Ovary (tissue), 9 donors: ENCODE data around the gene VAMP1. TPM values are rescaled to one million over a fixed set of nuclear protein-coding genes. Genes with fewer than 3 reads are reported as not detected.
A peak's percentile ranks its signal among the peaks of the same experiment; 100 is the strongest.

ENCODE experiments used
- DNase-seq, 5 donors: peaks; one replicate each; pipeline ENCODE4 v3.0.0-alpha.2; 2019 to 2020
- H3K27ac ChIP-seq, 2 donors: fragments of 200-600 bp; one replicate each; pipeline versions ENCODE4 v1.5.1 to v1.8.0; 2019 to 2022
- H3K27me3 ChIP-seq: fragments of 200-600 bp; one replicate; pipeline ENCODE4 v1.8.0; 2022
- H3K36me3 ChIP-seq: fragments of 200-600 bp; sonication (generic); one replicate; pipeline ENCODE4 v1.5.1; 2019
- H3K4me1 ChIP-seq: one replicate; pipeline ENCODE4 v1.8.1; 2013; ENCODE audit warnings: mild to moderate bottlenecking, moderate library complexity; ENCODE audit not compliant: insufficient read depth
- H3K4me3 ChIP-seq: fragments of 200-600 bp; sonication (generic); one replicate; pipeline ENCODE4 v1.5.1; 2017
- H3K9me3 ChIP-seq, 2 donors: fragments of 200-600 bp in 1 of 2; sonication (generic) in 1 of 2; one replicate each; pipeline versions ENCODE4 v1.5.1 to v1.8.1; 2013 to 2019; ENCODE audit warnings: mild to moderate bottlenecking in 1 of 2, moderate library complexity in 1 of 2
- CTCF ChIP-seq, 3 donors: fragments of 450-650 bp in 2 of 3; fragments of 200-600 bp in 1 of 3; IDR thresholded peaks; one replicate each; pipeline versions ENCODE4 v1.5.1 to v1.8.0; 2016 to 2022; ENCODE audit warnings: antibody characterized with exemption in 3 of 3, mild to moderate bottlenecking in 1 of 3
- EP300 ChIP-seq: sonication (generic); formaldehyde crosslinking; IDR thresholded peaks from one replicate; pipeline ENCODE4 v1.6.1; 2017; ENCODE audit warnings: antibody characterized with exemption
- POLR2A ChIP-seq: fragments of 450-650 bp; IDR thresholded peaks from one replicate; pipeline ENCODE4 v1.6.1; 2017; ENCODE audit warnings: antibody characterized with exemption, mild to moderate bottlenecking, moderate library complexity
- WGBS, 3 donors: extraction: QIAGEN DNeasy Blood & Tissue Kit in 1 of 3; methylation state at CpG; one replicate each; pipeline versions ENCODE4 v1.1.5 to v1.1.7; 2013 to 2017; 5-methylcytosine and 5-hydroxymethylcytosine counted together
- intact Hi-C, 4 donors: fragments of 100-400 bp; cut with DNase I; formaldehyde crosslinking; loops; one replicate each; pipeline versions ENCODE4 v1.11.0 to v1.15.1; 2022 to 2023
- polyA plus RNA-seq, 2 donors: library from polyadenylated mRNA; stranded (reverse); fragments of 200-250 nt in 1 of 2; fragments of 350-450 nt in 1 of 2; fragmentation: Illumina TruSeq in 1 of 2; extraction: RNeasy Lipid Tissue Mini Kit (QIAGEN cat#74804) in 1 of 2; gene quantifications; one replicate each; pipeline ENCODE4 v1.2.3, GENCODE V29; 2013 to 2014
- total RNA-seq, 7 donors: library from RNA; depleted of rRNA in 2 of 7; stranded (reverse); fragments of >200 nt in 2 of 7; fragmentation: NEBNext Ultra II Directional in 3 of 7; extraction: Animal tissue kit (Norgen Biotek cat#: 25700) in 3 of 7; gene quantifications; one replicate each; pipeline versions ENCODE4 v1.1.0 to v1.2.4, GENCODE V29; 2016 to 2023
- donor health status: DM: no; HTN: no; CAD: no; lungs with moderate emphysema.
- donor health status: DM: no; HTN: no; CAD: no.
- donor health status: Bipolar disorder and iron deficiency.
- donor health status: DM: yes; HTN: yes; CAD: no.
- donor health status: DM: no; HTN: no; CAD: no.
- donor health status: DM: yes; HTN: yes; CAD: no.

Gene VAMP1
- total and polyA plus RNA-seq, 9 donors: 2.5 to 11.9 (median 5.8) TPM

GRCh38 chr12:6458281-6459003 is 12.0 kb downstream of the VAMP1 start:
- Histone ChIP-seq H3K36me3 (no peaks in the 10 kb centered on the region), H3K27ac (no peak overlapping the region), H3K4me1 (no peaks in the 10 kb centered on the region), H3K9me3 (no peaks in the 10 kb centered on the region), H3K4me3 (no peak overlapping the region), H3K27me3 (no peaks in the 10 kb centered on the region)
- DNase-seq: no peak
- 89 to 92% (median 91%) methylated on average over 14 of the region's 14 CpGs for WGBS, 3 donors
- intact Hi-C loops: no loop called here
- TF ChIP-seq POLR2A: no peak
- TF ChIP-seq EP300: no peak
- TF ChIP-seq CTCF (IDR thresholded peaks at IDR 0.05): no peak

DNA sequence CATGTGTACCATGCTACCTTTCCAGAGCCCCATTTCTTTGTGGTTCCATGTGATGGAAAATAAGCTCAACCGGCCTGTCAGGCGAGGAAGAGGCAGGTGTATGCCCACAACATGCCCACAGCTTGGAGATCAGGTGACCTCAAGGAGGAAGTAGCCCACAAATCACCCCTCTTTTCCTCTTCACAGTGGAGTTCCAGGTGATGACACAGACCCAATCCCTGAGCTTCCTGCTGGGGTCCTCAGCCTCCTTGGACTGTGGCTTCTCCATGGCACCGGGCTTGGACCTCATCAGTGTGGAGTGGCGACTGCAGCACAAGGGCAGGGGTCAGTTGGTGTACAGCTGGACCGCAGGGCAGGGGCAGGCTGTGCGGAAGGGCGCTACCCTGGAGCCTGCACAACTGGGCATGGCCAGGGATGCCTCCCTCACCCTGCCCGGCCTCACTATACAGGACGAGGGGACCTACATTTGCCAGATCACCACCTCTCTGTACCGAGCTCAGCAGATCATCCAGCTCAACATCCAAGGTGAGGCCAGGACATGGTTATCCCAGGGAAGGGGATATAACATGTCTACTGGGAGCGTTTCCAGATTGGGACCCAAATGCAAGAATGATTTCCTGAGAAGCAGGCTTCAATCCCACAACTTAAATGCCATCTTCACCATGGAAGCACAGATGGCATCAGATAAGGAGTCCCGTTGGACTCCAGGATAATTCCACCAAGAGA is 13.1 kb downstream of the VAMP1 start:
- no peak overlapping the region for H3K4me3 ChIP-seq
- H3K36me3 ChIP-seq: no peaks in the 10 kb centered on the region
- no peaks in the 10 kb centered on the region for H3K9me3 ChIP-seq
- TF ChIP-seq CTCF (IDR thresholded peaks at IDR 0.05) (no peak), EP300 (no peak), POLR2A (no peak)
- H3K4me1 ChIP-seq: peaks cover 3% of the 10 kb centered on the region
- intact Hi-C loops: no loop called here
- no peaks in the 10 kb centered on the region for H3K27me3 ChIP-seq
- no peak for DNase-seq
- no peak overlapping the region for H3K27ac ChIP-seq
- 86 to 89% (median 88%) methylated on average over 12 of the region's 12 CpGs for WGBS, 3 donors

DNA sequence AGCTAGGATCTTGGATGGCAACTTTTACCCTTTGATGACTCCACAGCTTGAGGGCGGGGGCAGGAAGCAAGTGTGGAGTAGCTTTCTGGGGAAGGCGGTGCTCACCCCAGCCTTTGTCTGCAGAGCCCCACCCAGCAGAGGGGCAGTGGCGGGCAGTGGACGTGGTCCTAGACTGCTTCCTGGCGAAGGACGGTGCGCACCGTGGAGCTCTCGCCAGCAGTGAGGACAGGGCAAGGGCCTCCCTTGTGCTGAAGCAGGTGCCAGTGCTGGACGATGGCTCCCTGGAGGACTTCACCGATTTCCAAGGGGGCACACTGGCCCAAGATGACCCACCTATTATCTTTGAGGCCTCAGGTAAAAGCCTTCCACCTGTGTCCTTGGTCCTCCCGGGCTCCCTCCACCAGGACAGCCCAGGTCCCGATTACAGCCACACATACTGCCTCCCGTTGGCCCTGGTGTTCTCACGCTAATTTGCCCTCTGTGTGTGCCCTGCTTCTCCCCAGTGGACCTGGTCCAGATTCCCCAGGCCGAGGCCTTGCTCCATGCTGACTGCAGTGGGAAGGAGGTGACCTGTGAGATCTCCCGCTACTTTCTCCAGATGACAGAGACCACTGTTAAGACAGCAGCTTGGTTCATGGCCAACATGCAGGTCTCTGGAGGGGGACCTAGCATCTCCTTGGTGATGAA is 17.4 kb downstream of the VAMP1 start:
- Histone ChIP-seq H3K4me3 (peak overlapping the region; percentile 59), H3K27ac (peak overlapping the region in 1 of 2 donors; percentile 94), H3K9me3 (no peaks in the 10 kb centered on the region), H3K36me3 (no peaks in the 10 kb centered on the region), H3K27me3 (no peaks in the 10 kb centered on the region), H3K4me1 (peaks cover 17% of the 10 kb centered on the region)
- peak in 1 of 5 donors; percentile 38 for DNase-seq
- TF ChIP-seq CTCF (IDR thresholded peaks at IDR 0.05) (no peak), EP300 (no peak), POLR2A (no peak)
- intact Hi-C loops: no loop called here
- 61 to 76% (median 75%) methylated on average over 16 to 17 of the region's 17 CpGs for WGBS, 3 donors

- intact Hi-C loops: no loop called here
- DNase-seq: peak; percentile 47 to 64 (median 52)
- WGBS, 3 donors: 2 to 5% (median 3%) methylated on average over 9 of the region's 9 CpGs
- no peaks in the 10 kb centered on the region for H3K27me3 ChIP-seq
- H3K9me3 ChIP-seq: no peaks in the 10 kb centered on the region
- peak overlapping the region; percentile 94 for H3K27ac ChIP-seq
- peak overlapping the region; percentile 59 for H3K4me3 ChIP-seq
- TF ChIP-seq CTCF (IDR thresholded peaks at IDR 0.05) (no peak), POLR2A (no peak), EP300 (no peak)
- no peaks in the 10 kb centered on the region for H3K36me3 ChIP-seq
- H3K4me1 ChIP-seq: peaks cover 17% of the 10 kb centered on the region
Observed at GRCh38 chr12:6452245-6452943, 18.1 kb downstream of the VAMP1 start.
